Thyroid gland (tissue), 4 donors: ENCODE data around the gene RBM23.

ENCODE experiments used
- POLR2A ChIP-seq, 2 donors: fragments of 450-650 bp; IDR thresholded peaks; one replicate each; pipeline ENCODE4 v1.6.1; 2017; ENCODE audit warnings: antibody characterized with exemption in 2 of 2, mild to moderate bottlenecking in 2 of 2, moderate library complexity in 1 of 2
- TF ChIP-seq, protein P1 (sequence below), 6 experiments: fragments of 200-600 bp in 3 of 6; fragments of 450-650 bp in 3 of 6; sonication (generic) in 3 of 6; IDR thresholded peaks; one replicate each; pipeline ENCODE4 v1.5.1; 2016 to 2019; ENCODE audit warnings: antibody characterized with exemption in 6 of 6, mild to moderate bottlenecking in 2 of 6, inconsistent platforms in 1 of 6, moderate library complexity in 1 of 6

DNA sequence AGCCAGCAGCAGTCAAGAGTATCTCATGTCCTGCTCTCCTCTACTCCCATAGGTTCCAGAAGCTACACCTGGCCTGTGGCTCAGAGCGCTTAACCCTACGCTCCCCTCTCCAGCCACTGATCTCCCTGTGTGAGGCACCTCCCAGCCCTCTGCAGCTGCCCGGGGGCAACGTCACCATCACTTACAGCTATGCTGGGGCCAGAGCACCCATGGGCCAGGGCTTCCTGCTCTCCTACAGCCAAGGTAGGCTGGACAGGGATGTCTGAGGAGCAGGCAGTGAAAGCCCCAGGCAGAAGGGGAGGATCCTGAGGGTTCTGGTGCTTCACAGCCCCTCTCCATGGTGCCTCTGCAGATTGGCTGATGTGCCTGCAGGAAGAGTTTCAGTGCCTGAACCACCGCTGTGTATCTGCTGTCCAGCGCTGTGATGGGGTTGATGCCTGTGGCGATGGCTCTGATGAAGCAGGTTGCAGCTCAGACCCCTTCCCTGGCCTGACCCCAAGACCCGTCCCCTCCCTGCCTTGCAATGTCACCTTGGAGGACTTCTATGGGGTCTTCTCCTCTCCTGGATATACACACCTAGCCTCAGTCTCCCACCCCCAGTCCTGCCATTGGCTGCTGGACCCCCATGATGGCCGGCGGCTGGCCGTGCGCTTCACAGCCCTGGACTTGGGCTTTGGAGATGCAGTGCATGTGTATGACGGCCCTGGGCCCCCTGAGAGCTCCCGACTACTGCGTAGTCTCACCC is 43.8 kb downstream of the RBM23 start:
- TF ChIP-seq, protein P1, sequence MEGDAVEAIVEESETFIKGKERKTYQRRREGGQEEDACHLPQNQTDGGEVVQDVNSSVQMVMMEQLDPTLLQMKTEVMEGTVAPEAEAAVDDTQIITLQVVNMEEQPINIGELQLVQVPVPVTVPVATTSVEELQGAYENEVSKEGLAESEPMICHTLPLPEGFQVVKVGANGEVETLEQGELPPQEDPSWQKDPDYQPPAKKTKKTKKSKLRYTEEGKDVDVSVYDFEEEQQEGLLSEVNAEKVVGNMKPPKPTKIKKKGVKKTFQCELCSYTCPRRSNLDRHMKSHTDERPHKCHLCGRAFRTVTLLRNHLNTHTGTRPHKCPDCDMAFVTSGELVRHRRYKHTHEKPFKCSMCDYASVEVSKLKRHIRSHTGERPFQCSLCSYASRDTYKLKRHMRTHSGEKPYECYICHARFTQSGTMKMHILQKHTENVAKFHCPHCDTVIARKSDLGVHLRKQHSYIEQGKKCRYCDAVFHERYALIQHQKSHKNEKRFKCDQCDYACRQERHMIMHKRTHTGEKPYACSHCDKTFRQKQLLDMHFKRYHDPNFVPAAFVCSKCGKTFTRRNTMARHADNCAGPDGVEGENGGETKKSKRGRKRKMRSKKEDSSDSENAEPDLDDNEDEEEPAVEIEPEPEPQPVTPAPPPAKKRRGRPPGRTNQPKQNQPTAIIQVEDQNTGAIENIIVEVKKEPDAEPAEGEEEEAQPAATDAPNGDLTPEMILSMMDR (IDR thresholded peaks at IDR 0.05): no peak
- TF ChIP-seq POLR2A (IDR thresholded peaks at IDR 0.05): no peak
